H1 (cell line): ENCODE measurements around the gene CHN2. TPM values are rescaled to one million over a fixed set of nuclear protein-coding genes. Genes with fewer than 3 reads are reported as not detected.
"Not testable (repeated sequence)": the region's sequence is repeated elsewhere in the genome, so short reads cannot be mapped to it uniquely, and the experiment has no call there.

Source experiments
- CTCF ChIA-PET: fragments of 300-600 bp; sonication (Branson Sonifier 250); formaldehyde crosslinking; loops from one replicate; lab custom pipeline; 2021; ENCODE audit not compliant: partially characterized antibody; lab: Charles Lee
- POLR2A ChIA-PET: fragments of 300-600 bp; sonication (Branson Sonifier 250); formaldehyde crosslinking; loops from one replicate; lab custom pipeline; 2021; ENCODE audit warnings: inconsistent platforms; ENCODE audit not compliant: partially characterized antibody; lab: Charles Lee
- DNase-seq, 2 experiments: peaks; one replicate each; pipeline versions ENCODE4 v3.0.0 to v3.0.0-alpha.2; 2010 to 2022; ENCODE audit warnings: low spot score in 2 of 2, low read depth in 1 of 2, mixed read lengths in 1 of 2
- FAIRE-seq: peaks from 2 replicates; lab custom pipeline; 2011; peaks lifted over from hg19 to GRCh38; lab: Jason Lieb, UNC
- H2AFZ ChIP-seq: 2 replicates; pipeline ENCODE4 v1.8.1; 2012; ENCODE audit warnings: low read length, inconsistent platforms
- H2AK5ac ChIP-seq: 2 replicates; pipeline ENCODE4 v1.6.1; 2013; ENCODE audit warnings: low read depth, low read length
- H2BK120ac ChIP-seq: replicated peaks from 2 replicates; pipeline ENCODE3; 2013; ENCODE audit warnings: low read depth, low read length, inconsistent platforms
- H2BK12ac ChIP-seq: 2 replicates; pipeline ENCODE4 v1.6.1; 2013; ENCODE audit warnings: low read depth, low read length
- H2BK15ac ChIP-seq: 2 replicates; pipeline ENCODE4 v1.6.1; 2013; ENCODE audit warnings: low read length
- H2BK20ac ChIP-seq: 2 replicates; pipeline ENCODE4 v1.6.1; 2013; ENCODE audit warnings: low read length
- H2BK5ac ChIP-seq: 2 replicates; pipeline ENCODE4 v1.6.1; 2013; ENCODE audit warnings: low read depth, low read length
- H3K14ac ChIP-seq: 2 replicates; pipeline ENCODE4 v1.6.1; 2013; ENCODE audit warnings: inconsistent platforms; ENCODE audit not compliant: insufficient read length
- H3K18ac ChIP-seq: 2 replicates; pipeline ENCODE4 v1.6.1; 2013; ENCODE audit warnings: low read length; ENCODE audit errors: extremely low read depth
- H3K23ac ChIP-seq: 2 replicates; pipeline ENCODE4 v1.6.1; 2013; ENCODE audit warnings: inconsistent platforms; ENCODE audit not compliant: insufficient read length
- H3K23me2 ChIP-seq: 2 replicates; pipeline ENCODE4 v1.6.1; 2013; ENCODE audit warnings: low read depth, low read length
- H3K27ac ChIP-seq: 2 replicates; pipeline ENCODE4 v1.6.1; 2011; ENCODE audit warnings: low read depth, low read length, inconsistent platforms
- H3K27me3 ChIP-seq, 4 experiments: replicated peaks in 1 of 4; 1 replicate in 1 of 4; 2 replicates in 3 of 4; pipeline versions ENCODE4 v1.6.1 to v1.8.1; 2011 to 2013; ENCODE audit warnings: low read length in 3 of 4, mild to moderate bottlenecking in 3 of 4, inconsistent platforms in 2 of 4, mixed read lengths in 2 of 4, moderate library complexity in 1 of 4; ENCODE audit not compliant: control insufficient read depth in 3 of 4, insufficient read depth in 3 of 4; ENCODE audit errors: extremely low read depth in 1 of 4
- H3K36me3 ChIP-seq, 4 experiments: 2 replicates each; pipeline versions ENCODE4 v1.6.1 to v1.8.1; 2011 to 2013; ENCODE audit warnings: mild to moderate bottlenecking in 4 of 4, low read length in 3 of 4, moderate library complexity in 2 of 4, control low read depth in 1 of 4, inconsistent platforms in 1 of 4; ENCODE audit not compliant: insufficient read depth in 4 of 4, control insufficient read depth in 2 of 4
- H3K4ac ChIP-seq: replicated peaks from 2 replicates; pipeline ENCODE3; 2013; ENCODE audit warnings: low read length, low read depth, mixed read lengths, inconsistent platforms; ENCODE audit not compliant: insufficient read length
- H3K4me1 ChIP-seq, 4 experiments: replicated peaks in 1 of 4; 1 replicate in 1 of 4; 2 replicates in 3 of 4; pipeline versions ENCODE4 v1.6.1 to v1.8.1; 2011 to 2013; ENCODE audit warnings: low read length in 3 of 4, inconsistent platforms in 2 of 4, mixed read lengths in 1 of 4; ENCODE audit not compliant: insufficient read depth in 4 of 4, control insufficient read depth in 3 of 4
- H3K4me2 ChIP-seq, 2 experiments: 2 replicates each; pipeline versions ENCODE4 v1.6.1 to v1.8.1; 2011 to 2013; ENCODE audit warnings: low read depth in 2 of 2, low read length in 2 of 2, control low read depth in 1 of 2, inconsistent platforms in 1 of 2, mild to moderate bottlenecking in 1 of 2; ENCODE audit not compliant: insufficient read depth in 1 of 2
- H3K4me3 ChIP-seq, 4 experiments: fragments of 200-600, 300-600 bp in 1 of 4; sonication (generic), shearing (Covaris generic), sonication (Bioruptor Twin) in 1 of 4; 2 replicates each; pipeline versions ENCODE4 v1.5.1 to v1.8.1; 2011 to 2016; ENCODE audit warnings: low read length in 4 of 4, low read depth in 3 of 4, control low read depth in 2 of 4, inconsistent platforms in 2 of 4, mild to moderate bottlenecking in 2 of 4, mixed read lengths in 1 of 4, moderate library complexity in 1 of 4; ENCODE audit not compliant: insufficient read depth in 2 of 4; ENCODE audit errors: extremely low read depth in 1 of 4
- H3K56ac ChIP-seq: replicated peaks from 2 replicates; pipeline ENCODE3; 2013; ENCODE audit warnings: low read depth, mild to moderate bottlenecking, mixed read lengths, low read length, inconsistent platforms; ENCODE audit not compliant: insufficient read length
- H3K79me1 ChIP-seq: 2 replicates; pipeline ENCODE4 v1.6.1; 2013; ENCODE audit warnings: low read depth, low read length, control low read depth
- H3K79me2 ChIP-seq, 2 experiments: 2 replicates each; pipeline versions ENCODE4 v1.6.1 to v1.8.1; 2012 to 2013; ENCODE audit warnings: low read length in 2 of 2, mild to moderate bottlenecking in 2 of 2, inconsistent platforms in 1 of 2; ENCODE audit not compliant: insufficient read depth in 2 of 2, control insufficient read depth in 1 of 2
- H3K9ac ChIP-seq, 4 experiments: replicated peaks in 1 of 4; 1 replicate in 1 of 4; 2 replicates in 3 of 4; pipeline versions ENCODE4 v1.6.1 to v1.8.1; 2011 to 2013; ENCODE audit warnings: low read depth in 3 of 4, low read length in 3 of 4, control low read depth in 2 of 4, mild to moderate bottlenecking in 2 of 4, moderate library complexity in 2 of 4, inconsistent platforms in 1 of 4; ENCODE audit errors: extremely low read depth in 1 of 4
- H3K9me3 ChIP-seq, 2 experiments: 2 replicates each; pipeline versions ENCODE4 v1.6.1 to v1.8.1; 2012 to 2013; ENCODE audit warnings: mild to moderate bottlenecking in 2 of 2, moderate library complexity in 2 of 2, control low read depth in 1 of 2, inconsistent platforms in 1 of 2, low read depth in 1 of 2, low read length in 1 of 2, mixed read lengths in 1 of 2; ENCODE audit not compliant: insufficient read depth in 2 of 2
- H4K20me1 ChIP-seq, 2 experiments: replicated peaks in 1 of 2; 2 replicates each; pipeline versions ENCODE3 to v1.8.1; 2011 to 2013; ENCODE audit warnings: inconsistent platforms in 2 of 2, low read length in 2 of 2, mild to moderate bottlenecking in 1 of 2; ENCODE audit not compliant: insufficient read depth in 2 of 2, control insufficient read depth in 1 of 2
- H4K5ac ChIP-seq: 2 replicates; pipeline ENCODE4 v1.6.1; 2013; ENCODE audit warnings: low read length, low read depth, mixed read lengths, inconsistent platforms; ENCODE audit not compliant: insufficient read length
- H4K8ac ChIP-seq: 2 replicates; pipeline ENCODE4 v1.8.0; 2013; ENCODE audit warnings: mild to moderate bottlenecking, moderate library complexity, low read length, inconsistent platforms; ENCODE audit not compliant: insufficient read depth; ENCODE audit errors: extremely low read depth
- H4K91ac ChIP-seq: replicated peaks from 2 replicates; pipeline ENCODE3; 2013; ENCODE audit warnings: low read length, mixed read lengths, inconsistent platforms; ENCODE audit not compliant: insufficient read length
- WGBS, 2 experiments: shearing (Covaris generic) in 1 of 2; methylation state at CpG; one replicate each; pipeline versions ENCODE4 v1.1.6 to v1.1.7; 2013 to 2015; ENCODE audit warnings: low lambda C conversion rate in 2 of 2, mixed read lengths in 2 of 2, inconsistent platforms in 1 of 2, low coverage in 1 of 2, missing lambda C conversion rate in 1 of 2; ENCODE audit not compliant: insufficient replicate concordance in 2 of 2, insufficient coverage in 1 of 2, insufficient read length in 1 of 2; ENCODE audit errors: extremely low coverage in 1 of 2, missing lambda C conversion rate in 1 of 2; 5-methylcytosine and 5-hydroxymethylcytosine counted together
- polyA plus RNA-seq, 7 experiments: library from polyadenylated mRNA; depleted of rRNA in 3 of 7; stranded (reverse) in 5 of 7; unstranded in 2 of 7; fragments of >200 nt in 5 of 7; fragments of 200-250 nt in 2 of 7; gene quantifications; 1 replicate in 5 of 7; 2 replicates in 1 of 7; 4 replicates in 1 of 7; pipeline versions ENCODE4 v1.2.1 to v1.2.3, GENCODE V29; 2011 to 2013; ENCODE audit warnings: missing spikeins in 2 of 7, mixed read lengths in 2 of 7
- total RNA-seq: library from RNA; stranded (reverse); fragmentation: NEBNext Ultra II Directional; extraction: Animal tissue kit (Norgen Biotek cat#: 25700); gene quantifications from 2 replicates; pipeline ENCODE4 v1.2.1, GENCODE V29; 2021

CHN2 gene
- total and polyA plus RNA-seq, 2 of the 8 experiments (the other 6 are each of a cell fraction or from before 2014, with no cell fraction given): 2.9 to 4.8 TPM

DNA sequence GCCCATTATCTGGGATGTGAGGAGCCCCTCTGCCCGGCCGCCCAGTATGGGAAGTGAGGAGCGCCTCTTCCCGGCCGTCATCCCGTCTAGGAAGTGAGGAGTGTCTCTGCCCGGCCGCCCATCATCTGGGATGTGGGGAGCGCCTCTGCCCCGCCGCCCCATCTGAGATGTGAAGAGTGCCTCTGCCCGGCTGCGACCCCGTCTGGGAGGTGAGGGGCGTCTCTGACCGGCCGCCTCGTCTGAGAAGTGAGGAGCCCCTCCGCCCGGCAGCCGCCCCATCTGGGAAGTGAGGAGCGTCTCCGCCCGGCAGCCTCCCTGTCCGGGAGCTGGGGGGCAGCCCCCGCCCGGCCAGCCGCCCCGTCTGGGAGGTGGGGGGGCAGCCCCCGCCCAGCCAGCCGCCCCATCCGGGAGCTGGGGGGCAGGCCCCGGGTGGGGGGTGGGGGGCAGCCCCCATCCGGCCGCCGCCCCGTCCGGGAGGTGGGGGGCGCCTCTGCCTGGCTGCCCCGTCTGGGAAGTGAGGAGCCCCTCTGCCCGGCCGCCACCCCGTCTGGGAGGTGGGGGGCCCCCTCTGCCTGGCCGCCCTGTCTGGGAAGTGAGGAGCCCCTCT is 69.1 kb downstream of the CHN2 start:
- H4K5ac ChIP-seq, H3K14ac ChIP-seq, H3K27ac ChIP-seq, H3K4me2 ChIP-seq, H3K56ac ChIP-seq, H2BK20ac ChIP-seq, H2AK5ac ChIP-seq, H4K91ac ChIP-seq, H3K27me3 ChIP-seq, H2BK120ac ChIP-seq, H3K18ac ChIP-seq, H3K23me2 ChIP-seq, H3K36me3 ChIP-seq, H3K4me1 ChIP-seq, H4K8ac ChIP-seq, POLR2A ChIA-PET, H3K23ac ChIP-seq, H3K79me1 ChIP-seq, H2BK12ac ChIP-seq, H3K9ac ChIP-seq, H3K4me3 ChIP-seq, FAIRE-seq, H3K79me2 ChIP-seq, H2BK15ac ChIP-seq, H2BK5ac ChIP-seq, H2AFZ ChIP-seq, H3K4ac ChIP-seq, H4K20me1 ChIP-seq: not testable (repeated sequence)
- CTCF ChIA-PET: interaction anchor here (0.6 to 0.7 kb wide), 2 partner anchors 26 to 33 kb away, joined by 3 to 4 read pairs; no protein-coding TSS in a partner anchor
- 97% methylated on average over 15 of the region's 44 CpGs; no CpG with 5 or more reads in 1 of the 2 experiments for WGBS, 2 experiments
- H3K9me3 ChIP-seq: peaks cover 0 to 13% of the 10 kb centered on the region in 2 experiments; a peak in 1 of 4 replicates
- DNase-seq: peak in 1 of 2 experiments; percentile 28
